Glutamatergic neuron (in vitro differentiated cells): ENCODE data around the gene SPA17. TPM values are rescaled to one million over a fixed set of nuclear protein-coding genes. Genes with fewer than 3 reads are reported as not detected.

Experiments used
- DNase-seq: peaks from one replicate; pipeline ENCODE4 v3.0.0; 2022
- H3K27ac Mint-ChIP-seq: one replicate; pipeline ENCODE4 v1.8.0; 2020; ENCODE audit warnings: mild to moderate bottlenecking, mixed read lengths, inconsistent platforms; ENCODE audit not compliant: unreplicated experiment
- H3K27me3 Mint-ChIP-seq: one replicate; pipeline ENCODE4 v1.8.0; 2020; ENCODE audit warnings: mild to moderate bottlenecking, moderate library complexity, mixed read lengths, inconsistent platforms; ENCODE audit not compliant: unreplicated experiment
- H3K36me3 Mint-ChIP-seq: one replicate; pipeline ENCODE4 v1.8.0; 2020; ENCODE audit warnings: mild to moderate bottlenecking, mixed read lengths, inconsistent platforms; ENCODE audit not compliant: unreplicated experiment
- H3K4me1 Mint-ChIP-seq: one replicate; pipeline ENCODE4 v1.8.0; 2020; ENCODE audit warnings: mild to moderate bottlenecking, low read depth, mixed read lengths, inconsistent platforms; ENCODE audit not compliant: unreplicated experiment
- H3K4me3 Mint-ChIP-seq: one replicate; pipeline ENCODE4 v1.8.0; 2020; ENCODE audit warnings: mild to moderate bottlenecking, mixed read lengths, inconsistent platforms; ENCODE audit not compliant: unreplicated experiment
- H3K9me3 Mint-ChIP-seq: one replicate; pipeline ENCODE4 v1.8.0; 2020; ENCODE audit warnings: mild to moderate bottlenecking, moderate library complexity, mixed read lengths, inconsistent platforms; ENCODE audit not compliant: unreplicated experiment
- CTCF ChIP-seq: fragments of 200-600 bp; sonication (generic); IDR thresholded peaks from one replicate; pipeline ENCODE4 v1.5.0; 2021; ENCODE audit not compliant: partially characterized antibody, unreplicated experiment
- long read RNA-seq: library from polyadenylated mRNA; unstranded; transcript quantifications from one replicate; pipeline ENCODE4 v2.0.0, GENCODE V29; 2020; ENCODE audit not compliant: unreplicated experiment
- total RNA-seq: library from RNA; stranded (reverse); fragmentation: NEBNext Ultra II Directional; extraction: Animal tissue kit (Norgen Biotek cat#: 25700); gene quantifications from one replicate; pipeline ENCODE4 v1.2.1, GENCODE V29; 2021; ENCODE audit not compliant: unreplicated experiment

Gene SPA17
- total RNA-seq, result 4.6 TPM
- long read RNA-seq, transcript SPA17-201 (5 exons, 853 nt), result major isoform, 6 of 6 reads
- long read RNA-seq, partial matches to known transcripts, result 0 of 6 reads
- long read RNA-seq, other reads (novel, unspliced or antisense), result 0 of 6 reads

- DNase-seq, result peak; percentile 96
- TF ChIP-seq CTCF, result no peak
- H3K27me3 Mint-ChIP-seq, result no peaks in the 10 kb centered on the region
- H3K4me1 Mint-ChIP-seq, result no peaks in the 10 kb centered on the region
- H3K4me3 Mint-ChIP-seq, result peak within 1 kb of the TSS; percentile 94
- peak within 1 kb of the TSS; percentile 89 for H3K27ac Mint-ChIP-seq
- H3K36me3 Mint-ChIP-seq, result no peaks in the 10 kb centered on the region
- peaks cover 5% of the 10 kb centered on the region for H3K9me3 Mint-ChIP-seq
Observed at GRCh38 chr11:124673333-124674167, at the start of gene SPA17, which contains the start of gene SIAE. Gene SPA17 (plus strand): TSS chr11:124673904. CDS start chr11:124675265, 1,361 bp downstream. Gene SIAE (minus strand): TSS chr11:124673739. CDS start chr11:124673708, 31 bp downstream.

GRCh38 chr11:124625504-124626168 lies 48.1 kb upstream of the SPA17 start:
- no peak overlapping the region for H3K27ac Mint-ChIP-seq
- no peak for DNase-seq
- no peak for TF ChIP-seq CTCF
- H3K9me3 Mint-ChIP-seq, result peaks cover 2% of the 10 kb centered on the region
- H3K36me3 Mint-ChIP-seq, result no peaks in the 10 kb centered on the region
- H3K27me3 Mint-ChIP-seq, result no peaks in the 10 kb centered on the region
- H3K4me1 Mint-ChIP-seq, result peaks cover 12% of the 10 kb centered on the region
- H3K4me3 Mint-ChIP-seq, result no peak overlapping the region

- Mint-ChIP-seq H3K4me1 (peaks cover 10% of the 10 kb centered on the region), H3K27me3 (no peaks in the 10 kb centered on the region), H3K9me3 (peaks cover 2% of the 10 kb centered on the region), H3K27ac (no peak overlapping the region), H3K4me3 (no peak overlapping the region), H3K36me3 (no peaks in the 10 kb centered on the region)
- no peak for TF ChIP-seq CTCF
- DNase-seq, result no peak
Observed at GRCh38 chr11:124627546-124627945, 46.2 kb upstream of the SPA17 start.

- H3K4me3 Mint-ChIP-seq, result no peak overlapping the region
- no peaks in the 10 kb centered on the region for H3K36me3 Mint-ChIP-seq
- H3K4me1 Mint-ChIP-seq, result no peaks in the 10 kb centered on the region
- TF ChIP-seq CTCF, result no peak
- no peaks in the 10 kb centered on the region for H3K9me3 Mint-ChIP-seq
- H3K27ac Mint-ChIP-seq, result no peak overlapping the region
- no peaks in the 10 kb centered on the region for H3K27me3 Mint-ChIP-seq
- DNase-seq, result no peak
Observed at GRCh38 chr11:124629961-124630360, 43.7 kb upstream of the SPA17 start.
